Tibial nerve (tissue), 4 donors: Measurements from ENCODE around the gene PKNOX2. TPM values are rescaled to one million over a fixed set of nuclear protein-coding genes. Genes with fewer than 3 reads are reported as not detected.
A peak's percentile ranks its signal among the peaks of the same experiment; 100 is the strongest.

ENCODE experiments used
- DNase-seq, 2 donors: peaks; one replicate each; pipeline ENCODE4 v3.0.0-alpha.2; 2019; ENCODE audit warnings: low spot score in 2 of 2
- H3K27ac ChIP-seq, 4 donors: fragments of 200-600 bp; sonication (generic) in 3 of 4; one replicate each; pipeline ENCODE4 v1.5.1; 2017 to 2019; ENCODE audit warnings: mild to moderate bottlenecking in 1 of 4
- H3K27me3 ChIP-seq, 2 donors: fragments of 200-600 bp; sonication (generic) in 1 of 2; one replicate each; pipeline versions ENCODE4 v1.5.1 to v1.6.0; 2017 to 2019
- H3K36me3 ChIP-seq, 3 donors: fragments of 200-600 bp; sonication (generic); one replicate each; pipeline ENCODE4 v1.5.1; 2018 to 2019
- H3K4me1 ChIP-seq, 4 donors: fragments of 200-600 bp; sonication (generic) in 3 of 4; one replicate each; pipeline ENCODE4 v1.5.1; 2017 to 2019
- H3K4me3 ChIP-seq, 4 donors: fragments of 200-600 bp; sonication (generic) in 3 of 4; one replicate each; pipeline ENCODE4 v1.5.1; 2017 to 2019; ENCODE audit warnings: mild to moderate bottlenecking in 1 of 4, moderate library complexity in 1 of 4
- H3K9me3 ChIP-seq, 4 donors: fragments of 200-600 bp; sonication (generic) in 3 of 4; one replicate each; pipeline ENCODE4 v1.5.1; 2017 to 2019
- EP300 ChIP-seq, 2 donors: sonication (generic); formaldehyde crosslinking; IDR thresholded peaks; one replicate each; pipeline ENCODE4 v1.6.1; 2017; ENCODE audit warnings: antibody characterized with exemption in 2 of 2, mild to moderate bottlenecking in 1 of 2
- POLR2A ChIP-seq, 2 donors: fragments of 450-650 bp; IDR thresholded peaks; one replicate each; pipeline ENCODE4 v1.6.1; 2017; ENCODE audit warnings: antibody characterized with exemption in 2 of 2, mild to moderate bottlenecking in 2 of 2, moderate library complexity in 2 of 2
- WGBS, 2 donors: methylation state at CpG; one replicate each; pipeline ENCODE4 v1.1.5; 2018; 5-methylcytosine and 5-hydroxymethylcytosine counted together
- total RNA-seq, 4 donors: library from RNA; depleted of rRNA; stranded (reverse); fragments of >200 nt; gene quantifications; one replicate each; pipeline ENCODE4 v1.1.0, GENCODE V29; 2016
- TF ChIP-seq, protein P1 (sequence below), 5 experiments: fragments of 200-600 bp in 3 of 5; fragments of 450-650 bp in 2 of 5; sonication (generic) in 3 of 5; IDR thresholded peaks; one replicate each; pipeline ENCODE4 v1.5.1; 2016 to 2019; ENCODE audit warnings: antibody characterized with exemption in 5 of 5, mild to moderate bottlenecking in 3 of 5, moderate library complexity in 2 of 5

Gene PKNOX2
- total RNA-seq, 4 donors from 2014 or later, result 5.7 to 7.2 (median 6.4) TPM

DNA sequence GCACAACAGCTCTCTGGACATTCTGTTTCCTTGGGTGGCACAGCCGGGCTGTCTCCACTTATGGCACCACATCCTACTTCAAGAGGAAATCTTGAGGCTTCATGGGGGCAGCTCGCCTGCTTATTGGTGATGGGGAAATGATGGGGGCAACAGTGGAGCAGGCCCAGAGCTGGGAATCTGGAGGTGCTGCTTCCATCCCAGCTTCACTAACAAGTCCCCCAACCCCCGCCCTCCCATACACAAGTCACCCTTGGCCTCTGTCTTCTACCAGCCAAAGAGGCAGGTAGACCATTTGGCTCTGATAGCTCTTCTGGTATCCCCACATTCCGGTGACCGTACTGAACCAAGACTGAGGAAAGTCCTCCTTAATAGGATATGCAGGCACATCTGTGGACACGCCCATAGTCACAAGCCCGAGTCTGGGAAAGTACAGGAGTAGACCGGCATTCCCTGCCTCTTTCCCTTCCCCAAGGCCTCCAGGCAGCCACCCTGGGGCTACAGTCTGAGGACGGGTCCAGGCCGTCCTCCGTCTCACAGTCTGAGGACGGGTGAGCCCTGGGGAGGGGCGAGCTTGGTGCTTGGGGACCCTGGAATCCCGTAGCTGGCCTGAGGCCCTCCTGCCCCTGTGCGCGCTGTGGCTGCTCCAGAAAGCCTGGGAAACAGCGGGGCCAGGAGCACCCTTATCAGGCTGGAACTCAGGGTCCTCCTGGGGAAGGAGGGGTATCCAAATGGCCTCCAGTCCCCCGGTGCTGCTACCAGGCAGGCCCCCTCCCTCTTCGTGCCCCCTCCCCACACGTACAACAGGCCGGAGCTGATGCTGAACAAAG lies 185.9 kb downstream of the PKNOX2 start:
- H3K4me3 ChIP-seq, result no peak overlapping the region
- no peak for DNase-seq
- no peaks in the 10 kb centered on the region for H3K27me3 ChIP-seq
- WGBS, 2 donors, result 79 to 80% methylated on average over 15 to 21 of the region's 21 CpGs
- peaks cover 0 to 66% (median 21%) of the 10 kb centered on the region in 4 donors for H3K4me1 ChIP-seq
- H3K9me3 ChIP-seq, result no peaks in the 10 kb centered on the region
- peak overlapping the region in 1 of 4 donors; percentile 40 for H3K27ac ChIP-seq
- no peaks in the 10 kb centered on the region for H3K36me3 ChIP-seq
- TF ChIP-seq POLR2A (IDR thresholded peaks at IDR 0.05) (no peak), EP300 (IDR thresholded peaks at IDR 0.05) (no peak)
- TF ChIP-seq, protein P1, sequence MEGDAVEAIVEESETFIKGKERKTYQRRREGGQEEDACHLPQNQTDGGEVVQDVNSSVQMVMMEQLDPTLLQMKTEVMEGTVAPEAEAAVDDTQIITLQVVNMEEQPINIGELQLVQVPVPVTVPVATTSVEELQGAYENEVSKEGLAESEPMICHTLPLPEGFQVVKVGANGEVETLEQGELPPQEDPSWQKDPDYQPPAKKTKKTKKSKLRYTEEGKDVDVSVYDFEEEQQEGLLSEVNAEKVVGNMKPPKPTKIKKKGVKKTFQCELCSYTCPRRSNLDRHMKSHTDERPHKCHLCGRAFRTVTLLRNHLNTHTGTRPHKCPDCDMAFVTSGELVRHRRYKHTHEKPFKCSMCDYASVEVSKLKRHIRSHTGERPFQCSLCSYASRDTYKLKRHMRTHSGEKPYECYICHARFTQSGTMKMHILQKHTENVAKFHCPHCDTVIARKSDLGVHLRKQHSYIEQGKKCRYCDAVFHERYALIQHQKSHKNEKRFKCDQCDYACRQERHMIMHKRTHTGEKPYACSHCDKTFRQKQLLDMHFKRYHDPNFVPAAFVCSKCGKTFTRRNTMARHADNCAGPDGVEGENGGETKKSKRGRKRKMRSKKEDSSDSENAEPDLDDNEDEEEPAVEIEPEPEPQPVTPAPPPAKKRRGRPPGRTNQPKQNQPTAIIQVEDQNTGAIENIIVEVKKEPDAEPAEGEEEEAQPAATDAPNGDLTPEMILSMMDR (IDR thresholded peaks at IDR 0.05), result no peak

DNA sequence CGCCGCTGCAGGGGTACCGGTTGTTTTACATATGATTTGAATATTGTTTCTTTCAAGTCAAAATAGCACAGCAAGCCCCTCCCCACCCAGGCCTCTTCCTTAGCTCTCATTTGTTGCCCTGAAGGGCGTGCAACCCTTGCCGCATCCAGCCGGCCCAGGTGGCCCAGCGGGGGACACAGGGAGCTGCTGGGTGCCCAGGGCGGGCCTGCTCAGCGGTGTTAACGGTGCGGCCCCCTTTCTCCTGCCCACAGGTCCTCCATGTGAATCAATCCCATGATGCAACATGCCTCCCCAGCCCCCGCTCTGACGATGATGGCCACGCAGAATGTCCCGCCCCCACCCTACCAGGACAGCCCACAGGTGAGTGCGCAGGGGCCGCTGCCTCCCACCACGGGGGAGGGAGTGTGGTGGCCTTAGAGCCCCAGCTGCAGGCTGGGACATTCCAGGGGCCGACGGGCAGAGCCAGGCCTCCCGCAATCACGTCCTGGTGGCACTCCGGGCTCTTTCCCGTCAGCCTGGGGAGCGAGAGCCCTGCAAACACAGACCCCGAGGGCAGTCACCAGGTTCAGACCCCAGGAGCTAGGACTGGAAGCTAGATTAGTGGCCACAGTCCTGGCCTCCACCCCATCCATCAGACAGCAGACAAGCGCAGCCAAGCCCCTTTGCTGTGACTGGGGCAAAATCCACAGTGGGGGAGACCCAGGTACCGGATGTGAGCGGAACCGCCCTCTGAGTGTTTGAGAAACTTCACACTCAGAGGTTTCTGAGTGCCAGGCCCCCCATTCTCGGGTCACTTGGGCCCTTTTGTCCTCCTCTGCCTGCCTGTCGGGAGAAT lies 186.7 kb downstream of the PKNOX2 start:
- Histone ChIP-seq H3K36me3 (no peaks in the 10 kb centered on the region), H3K4me1 (peaks cover 0 to 58% (median 20%) of the 10 kb centered on the region in 4 donors), H3K27ac (peak overlapping the region in 1 of 4 donors; percentile 29), H3K27me3 (no peaks in the 10 kb centered on the region), H3K9me3 (no peaks in the 10 kb centered on the region), H3K4me3 (no peak overlapping the region)
- WGBS, 2 donors, result 79 to 84% methylated on average over 20 to 31 of the region's 32 CpGs
- DNase-seq, result no peak
- TF ChIP-seq EP300 (IDR thresholded peaks at IDR 0.05) (no peak), POLR2A (IDR thresholded peaks at IDR 0.05) (no peak)
- TF ChIP-seq, protein P1 (IDR thresholded peaks at IDR 0.05), result no peak

DNA sequence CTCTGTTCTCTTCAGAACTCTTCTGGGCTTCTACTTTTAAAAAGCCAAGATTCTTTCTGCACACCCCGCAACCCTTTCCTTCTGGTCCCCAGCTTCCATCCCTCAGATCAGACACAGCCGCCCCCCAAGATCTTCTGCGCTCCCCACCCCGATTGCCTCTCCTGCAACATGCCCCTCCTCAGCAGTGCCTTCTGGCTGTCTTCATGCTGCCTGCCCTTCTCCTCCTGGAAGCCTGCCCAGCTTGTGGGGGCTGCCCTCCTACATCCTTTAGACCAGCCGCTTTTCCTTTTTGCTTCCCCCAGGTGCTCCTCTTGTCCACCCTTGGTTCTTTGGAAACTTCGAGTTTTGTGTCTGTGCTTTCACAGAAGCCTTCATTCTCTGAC lies 187.3 kb downstream of the PKNOX2 start:
- H3K4me3 ChIP-seq, result no peak overlapping the region
- H3K27me3 ChIP-seq, result no peaks in the 10 kb centered on the region
- H3K36me3 ChIP-seq, result no peaks in the 10 kb centered on the region
- WGBS, 2 donors, result 71 to 80% methylated on average over 6 of the region's 6 CpGs
- H3K9me3 ChIP-seq, result no peaks in the 10 kb centered on the region
- no peak for DNase-seq
- no peak for TF ChIP-seq EP300 (IDR thresholded peaks at IDR 0.05)
- TF ChIP-seq, protein P1 (IDR thresholded peaks at IDR 0.05), result no peak
- TF ChIP-seq POLR2A (IDR thresholded peaks at IDR 0.05), result no peak
- peak overlapping the region in 1 of 4 donors; percentile 29 for H3K27ac ChIP-seq
- H3K4me1 ChIP-seq, result peaks cover 0 to 52% (median 20%) of the 10 kb centered on the region in 4 donors

- Histone ChIP-seq H3K9me3 (no peaks in the 10 kb centered on the region), H3K27ac (no peak overlapping the region), H3K27me3 (no peaks in the 10 kb centered on the region), H3K36me3 (no peaks in the 10 kb centered on the region), H3K4me1 (peaks cover 0 to 11% (median 0%) of the 10 kb centered on the region in 4 donors), H3K4me3 (no peak overlapping the region)
- TF ChIP-seq, protein P1 (IDR thresholded peaks at IDR 0.05), result no peak
- TF ChIP-seq POLR2A (IDR thresholded peaks at IDR 0.05) (no peak), EP300 (IDR thresholded peaks at IDR 0.05) (no peak)
- no peak for DNase-seq
- 61 to 68% methylated on average over 2 of the region's 2 CpGs for WGBS, 2 donors
Observed at GRCh38 chr11:125356797-125357196, 192.2 kb downstream of the PKNOX2 start.

DNA sequence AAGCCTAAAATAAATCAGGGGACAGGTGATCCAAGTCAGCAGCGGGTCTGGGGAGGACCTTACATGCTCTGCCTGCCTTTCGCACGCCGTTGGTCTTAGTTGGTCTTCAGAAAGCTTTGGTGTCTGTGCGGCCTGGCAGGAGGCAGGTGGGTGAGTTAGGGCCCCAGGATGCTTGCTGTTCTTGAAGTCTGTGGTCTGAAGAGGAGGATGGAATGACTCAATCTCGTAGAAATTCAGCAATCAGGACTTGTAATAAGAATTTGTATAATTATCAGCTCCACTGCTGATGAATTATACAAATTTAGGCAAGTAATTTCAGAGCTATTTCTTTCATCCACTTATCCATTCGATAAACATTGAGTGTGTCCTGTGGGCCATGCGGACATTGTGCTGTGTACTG lies 193.0 kb downstream of the PKNOX2 start:
- WGBS, 2 donors, result 88% methylated on average over 8 of the region's 8 CpGs
- Histone ChIP-seq H3K4me3 (no peak overlapping the region), H3K27me3 (no peaks in the 10 kb centered on the region), H3K27ac (no peak overlapping the region), H3K9me3 (no peaks in the 10 kb centered on the region), H3K36me3 (no peaks in the 10 kb centered on the region), H3K4me1 (peaks cover 0 to 7% (median 0%) of the 10 kb centered on the region in 4 donors)
- TF ChIP-seq EP300 (IDR thresholded peaks at IDR 0.05), result no peak
- TF ChIP-seq, protein P1 (IDR thresholded peaks at IDR 0.05), result no peak
- no peak for TF ChIP-seq POLR2A (IDR thresholded peaks at IDR 0.05)
- DNase-seq, result no peak
